Measurements from ENCODE around the gene KCNK2.

KCNK2 gene

DNA sequence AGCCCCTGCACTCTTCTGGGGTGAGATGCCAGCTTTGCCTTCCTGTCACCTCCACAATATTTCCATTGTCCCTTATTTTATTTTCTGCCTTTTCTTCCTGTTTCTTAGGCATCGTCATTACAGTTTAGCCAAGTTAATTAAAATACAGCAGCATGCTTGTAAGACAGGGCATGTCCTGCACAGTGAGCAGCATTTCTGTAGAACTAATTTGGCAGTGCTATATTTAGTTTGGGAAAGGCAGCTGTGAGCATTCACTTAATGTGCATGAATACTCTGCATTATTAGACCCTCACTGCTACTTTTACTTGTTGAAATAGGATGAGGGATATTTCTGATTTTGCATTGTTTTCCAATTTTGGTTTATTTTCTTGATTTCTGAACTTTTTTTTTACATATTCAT lies 133.3 kb downstream of the KCNK2 start:
- DNase-seq (ENCODE audit: low spot score): no peak
- TF ChIP-seq, protein P1, sequence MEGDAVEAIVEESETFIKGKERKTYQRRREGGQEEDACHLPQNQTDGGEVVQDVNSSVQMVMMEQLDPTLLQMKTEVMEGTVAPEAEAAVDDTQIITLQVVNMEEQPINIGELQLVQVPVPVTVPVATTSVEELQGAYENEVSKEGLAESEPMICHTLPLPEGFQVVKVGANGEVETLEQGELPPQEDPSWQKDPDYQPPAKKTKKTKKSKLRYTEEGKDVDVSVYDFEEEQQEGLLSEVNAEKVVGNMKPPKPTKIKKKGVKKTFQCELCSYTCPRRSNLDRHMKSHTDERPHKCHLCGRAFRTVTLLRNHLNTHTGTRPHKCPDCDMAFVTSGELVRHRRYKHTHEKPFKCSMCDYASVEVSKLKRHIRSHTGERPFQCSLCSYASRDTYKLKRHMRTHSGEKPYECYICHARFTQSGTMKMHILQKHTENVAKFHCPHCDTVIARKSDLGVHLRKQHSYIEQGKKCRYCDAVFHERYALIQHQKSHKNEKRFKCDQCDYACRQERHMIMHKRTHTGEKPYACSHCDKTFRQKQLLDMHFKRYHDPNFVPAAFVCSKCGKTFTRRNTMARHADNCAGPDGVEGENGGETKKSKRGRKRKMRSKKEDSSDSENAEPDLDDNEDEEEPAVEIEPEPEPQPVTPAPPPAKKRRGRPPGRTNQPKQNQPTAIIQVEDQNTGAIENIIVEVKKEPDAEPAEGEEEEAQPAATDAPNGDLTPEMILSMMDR (IDR thresholded peaks at IDR 0.05; ENCODE audit: extremely low read depth, missing control alignments): no peak

- TF ChIP-seq, protein P1 (IDR thresholded peaks at IDR 0.05; ENCODE audit: extremely low read depth, missing control alignments): no peak
- no peak for DNase-seq (ENCODE audit: low spot score)
These were observed 136.8 kb downstream of the KCNK2 start for GRCh38 chr1:215219372-215219771.

DNA sequence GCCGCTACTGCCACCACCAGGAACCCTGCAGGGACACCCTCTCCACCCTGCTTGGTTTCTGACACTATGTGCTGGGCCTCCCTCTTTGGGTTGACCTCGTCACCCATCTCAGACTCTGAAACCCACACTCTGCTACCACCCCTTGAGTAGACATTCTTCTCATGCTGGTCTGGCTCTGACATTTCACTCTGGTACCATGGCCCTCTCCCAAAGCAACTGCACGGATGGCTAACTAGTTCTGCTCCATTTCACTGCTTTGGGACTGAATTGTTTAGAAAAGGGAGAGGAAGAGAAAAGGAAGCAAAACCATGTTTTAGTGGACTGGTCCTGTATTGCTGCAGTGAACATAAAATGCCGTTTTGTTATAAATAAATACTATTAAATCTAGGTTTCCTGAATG lies 137.8 kb downstream of the KCNK2 start:
- DNase-seq (ENCODE audit: low spot score): no peak
- TF ChIP-seq, protein P1 (IDR thresholded peaks at IDR 0.05; ENCODE audit: extremely low read depth, missing control alignments): no peak

- TF ChIP-seq, protein P1 (IDR thresholded peaks at IDR 0.05; ENCODE audit: extremely low read depth, missing control alignments): no peak
- DNase-seq (ENCODE audit: low spot score): no peak
These were observed 144.2 kb downstream of the KCNK2 start for GRCh38 chr1:215226757-215227156.

DNA sequence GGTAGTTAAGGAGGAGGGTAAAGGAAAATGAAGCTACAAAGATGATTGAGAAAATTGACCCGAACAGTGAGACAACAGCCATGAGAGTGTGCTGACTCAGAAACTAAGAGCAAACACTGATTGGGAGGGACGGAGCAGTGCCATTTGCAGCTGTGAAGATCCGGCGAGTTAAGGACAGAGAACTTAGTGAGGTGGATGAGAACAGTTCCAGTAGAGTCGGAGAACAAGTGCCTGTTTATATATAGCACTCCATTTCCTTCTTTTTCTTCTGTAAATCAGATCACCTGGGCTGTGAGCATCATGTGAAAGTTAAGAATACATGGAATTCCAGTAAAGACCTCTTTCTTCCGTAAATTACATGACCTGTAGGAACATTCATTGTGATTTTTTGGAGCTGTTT lies 145.7 kb downstream of the KCNK2 start:
- no peak for DNase-seq (ENCODE audit: low spot score)
- TF ChIP-seq, protein P1 (IDR thresholded peaks at IDR 0.05; ENCODE audit: extremely low read depth, missing control alignments): no peak

DNA sequence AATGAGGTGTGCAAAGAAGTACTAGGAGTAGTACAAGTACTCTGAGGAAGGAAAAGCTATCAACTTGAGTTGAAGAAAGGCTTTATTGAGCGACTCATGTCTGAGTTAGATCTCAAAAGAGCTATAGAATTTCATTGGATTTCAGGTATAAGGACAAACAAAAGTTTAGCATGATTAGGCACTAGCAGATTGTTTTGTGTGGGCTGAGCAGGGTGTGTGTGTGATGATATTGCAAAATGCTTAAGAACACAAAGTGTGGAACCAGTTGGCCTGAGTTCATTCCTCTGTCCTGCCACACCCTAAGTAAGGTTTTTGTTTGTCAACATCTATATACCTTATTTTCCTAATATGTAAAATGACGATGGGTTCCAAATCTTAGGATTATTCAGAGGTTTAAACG lies 158.9 kb downstream of the KCNK2 start:
- no peak for DNase-seq (ENCODE audit: low spot score)
- TF ChIP-seq, protein P1 (IDR thresholded peaks at IDR 0.05; ENCODE audit: extremely low read depth, missing control alignments): no peak

- DNase-seq (ENCODE audit: low spot score): no peak
- TF ChIP-seq, protein P1 (IDR thresholded peaks at IDR 0.05; ENCODE audit: extremely low read depth, missing control alignments): no peak
These were observed 161.0 kb downstream of the KCNK2 start for GRCh38 chr1:215243345-215244054.
